Measurements from ENCODE around the gene TOLLIP. TPM values are rescaled to one million over a fixed set of nuclear protein-coding genes. Genes with fewer than 3 reads are reported as not detected.

TOLLIP gene
- total RNA-seq, 4 donors from 2014 or later: 53.0 to 106 (median 63.6) TPM

DNA sequence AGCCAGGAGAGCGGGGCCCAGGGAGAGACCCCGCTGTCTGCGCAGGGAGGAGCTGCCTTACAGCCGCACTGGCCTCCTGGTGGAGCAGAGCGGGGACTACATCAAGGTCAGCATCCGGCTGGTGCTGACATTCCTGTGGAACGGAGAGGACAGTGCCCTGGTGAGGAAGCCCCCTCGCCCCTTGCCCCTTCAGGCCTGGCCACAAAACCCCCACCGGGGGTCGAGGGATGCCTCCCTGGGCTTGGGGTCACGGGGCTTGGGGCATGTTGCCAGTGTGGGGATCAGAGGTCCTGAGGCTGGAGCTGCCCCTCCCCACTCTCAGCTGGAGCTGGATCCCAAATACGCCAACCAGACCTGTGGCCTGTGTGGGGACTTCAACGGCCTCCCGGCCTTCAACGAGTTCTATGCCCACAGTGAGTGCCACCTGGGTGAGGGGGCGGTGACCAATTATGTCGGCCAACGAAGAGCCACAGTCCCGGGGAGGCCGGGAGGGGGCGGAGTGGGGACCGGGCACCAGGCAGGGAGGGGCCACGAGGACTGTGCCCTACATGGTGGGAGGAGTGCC lies 82.4 kb downstream of the TOLLIP start:
- Histone ChIP-seq H3K4me1 (peaks cover 0 to 19% (median 0%) of the 10 kb centered on the region in 3 donors), H3K4me3 (no peak overlapping the region), H3K36me3 (no peaks in the 10 kb centered on the region), H3K27me3 (peaks cover 0 to 100% (median 2%) of the 10 kb centered on the region in 4 donors), H3K9me3 (no peaks in the 10 kb centered on the region), H3K27ac (no peak overlapping the region)
- intact Hi-C loops (cut with DNase I): no loop called here
- no peak for DNase-seq
- WGBS, 2 donors: 76% methylated on average over 7 of the region's 23 CpGs; no CpG with 5 or more reads in 1 of the 2 donors
- no peak for TF ChIP-seq POLR2A (IDR thresholded peaks at IDR 0.05)
- TF ChIP-seq, protein P1, sequence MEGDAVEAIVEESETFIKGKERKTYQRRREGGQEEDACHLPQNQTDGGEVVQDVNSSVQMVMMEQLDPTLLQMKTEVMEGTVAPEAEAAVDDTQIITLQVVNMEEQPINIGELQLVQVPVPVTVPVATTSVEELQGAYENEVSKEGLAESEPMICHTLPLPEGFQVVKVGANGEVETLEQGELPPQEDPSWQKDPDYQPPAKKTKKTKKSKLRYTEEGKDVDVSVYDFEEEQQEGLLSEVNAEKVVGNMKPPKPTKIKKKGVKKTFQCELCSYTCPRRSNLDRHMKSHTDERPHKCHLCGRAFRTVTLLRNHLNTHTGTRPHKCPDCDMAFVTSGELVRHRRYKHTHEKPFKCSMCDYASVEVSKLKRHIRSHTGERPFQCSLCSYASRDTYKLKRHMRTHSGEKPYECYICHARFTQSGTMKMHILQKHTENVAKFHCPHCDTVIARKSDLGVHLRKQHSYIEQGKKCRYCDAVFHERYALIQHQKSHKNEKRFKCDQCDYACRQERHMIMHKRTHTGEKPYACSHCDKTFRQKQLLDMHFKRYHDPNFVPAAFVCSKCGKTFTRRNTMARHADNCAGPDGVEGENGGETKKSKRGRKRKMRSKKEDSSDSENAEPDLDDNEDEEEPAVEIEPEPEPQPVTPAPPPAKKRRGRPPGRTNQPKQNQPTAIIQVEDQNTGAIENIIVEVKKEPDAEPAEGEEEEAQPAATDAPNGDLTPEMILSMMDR (IDR thresholded peaks at IDR 0.05): peak in 1 of 6 experiments; percentile 8

DNA sequence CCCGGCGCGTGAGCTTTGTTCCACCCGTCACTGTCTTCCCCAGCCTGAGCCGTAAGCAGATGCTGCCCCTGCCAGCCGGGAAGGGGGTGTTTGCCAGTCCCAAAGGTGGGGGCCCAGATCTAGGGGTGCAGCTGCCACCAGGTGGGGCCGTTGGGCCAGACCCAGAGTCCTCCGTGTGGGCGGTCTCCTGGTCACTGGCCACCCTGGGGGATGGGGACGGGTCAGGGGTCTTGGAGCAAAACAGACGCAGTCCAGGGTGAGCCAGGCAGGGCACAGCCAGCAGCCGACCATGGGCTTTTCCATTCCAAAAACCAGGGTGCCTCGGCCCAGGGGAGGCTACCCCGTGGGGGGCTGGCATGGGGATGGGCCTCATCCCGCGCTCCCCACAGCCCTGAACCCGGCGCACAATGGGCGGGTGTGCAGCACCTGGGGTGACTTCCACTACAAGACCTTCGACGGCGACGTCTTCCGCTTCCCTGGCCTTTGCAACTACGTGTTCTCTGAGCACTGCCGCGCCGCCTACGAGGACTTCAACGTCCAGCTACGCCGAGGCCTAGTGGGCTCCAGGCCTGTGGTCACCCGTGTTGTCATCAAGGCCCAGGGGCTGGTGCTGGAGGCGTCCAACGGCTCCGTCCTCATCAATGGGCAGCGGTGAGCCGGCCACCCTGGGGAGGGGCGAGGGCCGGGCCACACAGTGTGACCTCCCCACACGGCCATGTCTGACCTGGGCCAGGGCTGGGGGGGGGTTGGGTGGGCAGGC lies 83.0 kb downstream of the TOLLIP start:
- TF ChIP-seq, protein P1 (IDR thresholded peaks at IDR 0.05): no peak
- TF ChIP-seq POLR2A (IDR thresholded peaks at IDR 0.05): no peak
- H3K27me3 ChIP-seq: peaks cover 0 to 100% (median 2%) of the 10 kb centered on the region in 4 donors
- WGBS, 2 donors: 84 to 96% methylated on average over 5 to 14 of the region's 41 CpGs
- peaks cover 0 to 19% (median 0%) of the 10 kb centered on the region in 3 donors for H3K4me1 ChIP-seq
- H3K36me3 ChIP-seq: no peaks in the 10 kb centered on the region
- intact Hi-C loops (cut with DNase I): no loop called here
- peak overlapping the region in 1 of 4 donors; percentile 14 for H3K4me3 ChIP-seq
- H3K9me3 ChIP-seq: no peaks in the 10 kb centered on the region
- no peak for DNase-seq
- H3K27ac ChIP-seq: no peak overlapping the region

DNA sequence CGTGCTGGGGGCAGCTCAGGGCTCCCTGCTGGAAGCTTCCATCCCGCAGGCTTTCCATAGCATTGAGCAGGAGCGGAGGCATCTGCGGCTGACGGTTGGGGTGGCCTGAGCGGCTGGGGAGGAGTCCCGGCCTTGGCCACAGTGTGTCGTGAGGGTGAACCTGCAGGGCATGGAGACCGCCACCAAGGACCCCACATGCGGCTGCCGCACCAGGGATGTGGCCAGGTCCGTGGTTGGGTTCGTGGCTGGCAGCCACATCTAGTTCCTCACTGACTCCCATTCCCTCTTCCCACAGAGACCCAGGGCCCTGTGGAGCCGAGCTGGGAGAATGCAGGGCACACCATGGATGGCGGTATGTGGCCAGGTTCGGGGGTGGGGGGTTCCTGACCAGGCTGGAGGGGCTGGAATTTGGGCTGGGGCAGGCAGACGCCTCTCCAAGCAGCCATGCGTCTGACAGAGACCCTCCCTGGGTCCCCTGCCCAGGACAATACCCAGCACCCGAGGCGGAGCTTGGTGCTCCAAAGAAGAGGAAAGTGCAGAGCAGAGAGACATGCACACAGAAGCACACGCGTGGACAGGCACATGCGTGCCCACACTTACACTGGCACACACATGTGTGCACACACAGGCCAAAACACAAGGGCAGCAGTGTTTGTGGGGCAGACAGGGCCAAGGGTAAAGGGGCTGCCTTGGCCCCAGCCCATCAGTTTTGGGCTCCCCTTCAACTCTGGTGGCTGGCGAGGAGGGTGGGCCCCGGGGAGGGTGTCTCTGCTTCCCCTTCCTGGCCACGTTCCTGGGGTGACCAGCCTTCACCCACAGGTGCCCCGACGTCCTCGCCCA lies 83.8 kb downstream of the TOLLIP start:
- TF ChIP-seq POLR2A (IDR thresholded peaks at IDR 0.05): no peak
- TF ChIP-seq, protein P1 (IDR thresholded peaks at IDR 0.05): no peak
- peak overlapping the region in 1 of 4 donors; percentile 29 for H3K27ac ChIP-seq

DNA sequence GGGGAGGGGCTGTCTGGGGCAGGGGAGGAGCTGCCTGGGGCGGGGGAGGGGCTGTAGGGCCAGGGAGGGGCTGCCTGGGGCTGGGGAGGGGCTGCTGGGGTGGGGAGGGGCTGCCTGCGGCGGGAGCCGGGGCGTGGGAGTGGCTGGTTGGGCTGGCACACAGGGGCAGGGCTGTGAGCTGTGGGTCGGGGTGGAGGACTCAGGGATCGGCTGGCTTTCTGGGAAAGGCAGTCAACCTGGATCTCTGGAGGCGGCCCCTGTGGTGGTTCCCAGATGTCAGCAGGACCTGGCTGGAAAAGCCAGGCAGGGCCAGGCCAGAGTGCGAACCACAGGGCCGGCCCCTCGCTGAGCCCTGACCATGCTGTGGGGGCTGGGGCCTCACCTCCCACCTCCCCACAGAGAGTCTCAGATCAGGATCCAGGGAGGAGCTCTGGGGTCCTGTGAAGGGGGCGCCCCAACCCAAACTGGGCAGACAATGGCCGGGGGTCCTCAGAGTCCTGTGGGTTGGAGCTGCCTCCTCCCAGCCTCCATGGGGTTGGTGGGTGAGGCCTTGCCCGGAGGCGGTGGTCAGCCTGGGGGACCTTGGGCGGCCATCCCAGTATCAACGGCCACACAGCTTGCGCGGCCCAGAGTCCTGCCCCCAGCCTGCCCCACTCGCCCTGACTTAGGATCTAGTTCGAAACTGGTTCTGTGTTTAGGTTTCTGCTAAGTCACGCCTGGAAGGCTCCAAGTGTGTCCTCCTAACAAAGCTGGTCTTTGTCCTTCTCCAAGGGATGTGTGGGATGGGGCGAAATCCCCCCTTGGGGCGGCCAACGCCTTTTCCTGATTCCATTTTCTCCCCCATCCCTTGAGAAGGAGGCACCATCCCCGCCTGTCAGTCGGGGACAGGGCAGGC lies 84.7 kb downstream of the TOLLIP start:
- H3K4me3 ChIP-seq: peak overlapping the region in 1 of 4 donors; percentile 14
- no peak for TF ChIP-seq POLR2A (IDR thresholded peaks at IDR 0.05)
- TF ChIP-seq, protein P1 (IDR thresholded peaks at IDR 0.05): no peak
- intact Hi-C loops (cut with DNase I): no loop called here
- WGBS, 2 donors: 72 to 89% methylated on average over 6 to 8 of the region's 27 CpGs
- H3K9me3 ChIP-seq: no peaks in the 10 kb centered on the region
- H3K4me1 ChIP-seq: peaks cover 0 to 15% (median 0%) of the 10 kb centered on the region in 3 donors
- H3K27ac ChIP-seq: peak overlapping the region in 1 of 4 donors; percentile 60
- H3K36me3 ChIP-seq: no peaks in the 10 kb centered on the region
- H3K27me3 ChIP-seq: peaks cover 0 to 100% (median 2%) of the 10 kb centered on the region in 4 donors
- no peak for DNase-seq

More for the DNA sequence above, 83.8 kb downstream of the TOLLIP start:
- peaks cover 0 to 100% (median 2%) of the 10 kb centered on the region in 4 donors for H3K27me3 ChIP-seq
- no peaks in the 10 kb centered on the region for H3K9me3 ChIP-seq
- H3K4me1 ChIP-seq: peaks cover 0 to 19% (median 0%) of the 10 kb centered on the region in 3 donors
- no peaks in the 10 kb centered on the region for H3K36me3 ChIP-seq
- no peak for DNase-seq
- peak overlapping the region in 1 of 4 donors; percentile 14 for H3K4me3 ChIP-seq
- 60% methylated on average over 3 of the region's 29 CpGs; no CpG with 5 or more reads in 1 of the 2 donors for WGBS, 2 donors
- intact Hi-C loops (cut with DNase I): no loop called here

Small RNA genes lying within 50 kb of the gene (small RNA-seq; reads per million reads assigned to genes)
- 0 to 0.15 (median 0) reads per million in 4 donors for gene MIR6744

Other genes starting within 250 kb of the TOLLIP start
- under 1 TPM in 1 of 4 donors, not detected in 3; 0.04 TPM for gene MUC2, start 234.8 kb downstream of the TOLLIP start, total RNA-seq
- gene MUC5AC, start 151.7 kb downstream of the TOLLIP start, total RNA-seq: 1 to 10 TPM in 1 of 4 donors, under 1 TPM in 1, not detected in 2; under 0.01 to 1.5 TPM
- gene MUC5B, start 86.6 kb downstream of the TOLLIP start, total RNA-seq: 100 to 1,000 TPM in 1 of 4 donors, 1 to 10 TPM in 1, under 1 TPM in 2; 0.04 to 139 (median 1.6) TPM
- 1 to 10 TPM in 1 of 4 donors, under 1 TPM in 2, not detected in 1; 0.23 to 1.3 (median 0.35) TPM for gene BRSK2, start 80.3 kb upstream of the TOLLIP start, total RNA-seq
- 10 to 100 TPM; 21.5 to 45.0 (median 30.1) TPM for gene MOB2, start 177.1 kb upstream of the TOLLIP start, total RNA-seq

All from esophagus squamous epithelium (tissue), 5 donors.